Measurements from ENCODE around the gene GLIS1. TPM values are rescaled to one million over a fixed set of nuclear protein-coding genes. Genes with fewer than 3 reads are reported as not detected.

Gene GLIS1
- total RNA-seq, 1 donor from 2014 or later, result 0.07 TPM

GRCh38 chr1:53683986-53684740, 54.8 kb downstream of the GLIS1 start:
- TF ChIP-seq EZH2 (IDR thresholded peaks at IDR 0.05; ENCODE audit: insufficient read depth, low read length), result no peak
- peak; percentile 31 for TF ChIP-seq CTCF (IDR thresholded peaks at IDR 0.05; ENCODE audit: insufficient read depth, low read depth, low read length)
- no peaks in the 10 kb centered on the region for H3K36me3 ChIP-seq (ENCODE audit: insufficient read depth, low read length)
- peaks cover 100% of the 10 kb centered on the region for H4K20me1 ChIP-seq (ENCODE audit: insufficient read depth, low read length)
- FAIRE-seq (no peak), DNase-seq (ENCODE audit: low read depth) (no peak)
- no peaks in the 10 kb centered on the region for H3K27me3 ChIP-seq (ENCODE audit: insufficient read depth, low read length)
- no peak overlapping the region for H3K4me3 Mint-ChIP-seq (ENCODE audit: unreplicated experiment)
- no peak overlapping the region for H3K4me3 ChIP-seq (ENCODE audit: insufficient read depth, low read depth, low read length)
- H3K4me1 Mint-ChIP-seq (ENCODE audit: low read depth, unreplicated experiment), result peaks cover 15% of the 10 kb centered on the region
- peaks cover 3% of the 10 kb centered on the region for H3K9me3 Mint-ChIP-seq (ENCODE audit: unreplicated experiment)
- no peaks in the 10 kb centered on the region for H3K9me3 ChIP-seq (ENCODE audit: insufficient read depth, low read depth, low read length)
- peak overlapping the region; percentile 58 for H3K9ac ChIP-seq (ENCODE audit: low read length)
- no peak overlapping the region for H3K27ac Mint-ChIP-seq (ENCODE audit: unreplicated experiment)
- peaks cover 75% of the 10 kb centered on the region for H3K79me2 ChIP-seq (ENCODE audit: insufficient read depth, low read length)
- H3K4me1 ChIP-seq (ENCODE audit: insufficient read depth, low read length), result peaks cover 56% of the 10 kb centered on the region
- no peaks in the 10 kb centered on the region for H3K36me3 Mint-ChIP-seq (ENCODE audit: low read depth, unreplicated experiment)
- peaks cover 70% of the 10 kb centered on the region for H3K27me3 Mint-ChIP-seq (ENCODE audit: low read depth, unreplicated experiment)
- no peak overlapping the region for H3K27ac ChIP-seq (ENCODE audit: low read depth, low read length)
- peak overlapping the region; percentile 81 for H3K4me2 ChIP-seq (ENCODE audit: low read length)
- H2AFZ ChIP-seq (ENCODE audit: low read depth, low read length), result no peak overlapping the region

- no peak overlapping the region for H3K9ac ChIP-seq (ENCODE audit: low read length)
- no peak overlapping the region for H3K27ac Mint-ChIP-seq (ENCODE audit: unreplicated experiment)
- TF ChIP-seq EZH2 (IDR thresholded peaks at IDR 0.05; ENCODE audit: insufficient read depth, low read length) (no peak), CTCF (IDR thresholded peaks at IDR 0.05; ENCODE audit: insufficient read depth, low read depth, low read length) (no peak)
- H3K36me3 Mint-ChIP-seq (ENCODE audit: low read depth, unreplicated experiment), result no peaks in the 10 kb centered on the region
- H3K4me2 ChIP-seq (ENCODE audit: low read length), result no peak overlapping the region
- no peak for DNase-seq (ENCODE audit: low read depth)
- no peak overlapping the region for H3K4me3 ChIP-seq (ENCODE audit: insufficient read depth, low read depth, low read length)
- H3K27me3 ChIP-seq (ENCODE audit: insufficient read depth, low read length), result no peaks in the 10 kb centered on the region
- H3K4me1 ChIP-seq (ENCODE audit: insufficient read depth, low read length), result peaks cover 44% of the 10 kb centered on the region
- H3K9me3 Mint-ChIP-seq (ENCODE audit: unreplicated experiment), result peaks cover 3% of the 10 kb centered on the region
- H4K20me1 ChIP-seq (ENCODE audit: insufficient read depth, low read length), result peaks cover 98% of the 10 kb centered on the region
- peaks cover 75% of the 10 kb centered on the region for H3K27me3 Mint-ChIP-seq (ENCODE audit: low read depth, unreplicated experiment)
- no peak overlapping the region for H3K27ac ChIP-seq (ENCODE audit: low read depth, low read length)
- no peak overlapping the region for H2AFZ ChIP-seq (ENCODE audit: low read depth, low read length)
- H3K36me3 ChIP-seq (ENCODE audit: insufficient read depth, low read length), result no peaks in the 10 kb centered on the region
- H3K9me3 ChIP-seq (ENCODE audit: insufficient read depth, low read depth, low read length), result no peaks in the 10 kb centered on the region
- H3K4me1 Mint-ChIP-seq (ENCODE audit: low read depth, unreplicated experiment), result peaks cover 15% of the 10 kb centered on the region
- FAIRE-seq, result no peak
- H3K4me3 Mint-ChIP-seq (ENCODE audit: unreplicated experiment), result no peak overlapping the region
- peaks cover 74% of the 10 kb centered on the region for H3K79me2 ChIP-seq (ENCODE audit: insufficient read depth, low read length)
Measured at GRCh38 chr1:53682881-53683280, 56.1 kb downstream of the GLIS1 start.
